CD14-positive monocyte (primary cell): Measurements from ENCODE around the gene NUDT17. TPM values are rescaled to one million over a fixed set of nuclear protein-coding genes. Genes with fewer than 3 reads are reported as not detected.

Source experiments
- DNase-seq, 3 donors: peaks; one replicate each; pipeline ENCODE4 v3.0.0-alpha.2; 2011 to 2022
- H2AFZ ChIP-seq: 2 replicates; pipeline ENCODE4 v1.6.0; 2012; ENCODE audit warnings: mild to moderate bottlenecking, low read depth, low read length, inconsistent platforms; ENCODE audit not compliant: insufficient read depth, poor library complexity, severe bottlenecking
- H3K27ac ChIP-seq, 2 donors: 1 replicate in 1 of 2; 2 replicates in 1 of 2; pipeline ENCODE4 v1.5.1; 2012 to 2013; ENCODE audit warnings: low read length in 2 of 2, control low read depth in 1 of 2, inconsistent platforms in 1 of 2, low read depth in 1 of 2, mild to moderate bottlenecking in 1 of 2
- H3K27me3 ChIP-seq, 2 donors: one replicate each; pipeline versions ENCODE4 v1.6.0 to v1.6.1; 2011 to 2013; ENCODE audit warnings: low read length in 2 of 2; ENCODE audit not compliant: control insufficient read depth in 2 of 2, insufficient read depth in 2 of 2
- H3K36me3 ChIP-seq, 2 donors: replicated peaks in 1 of 2; 1 replicate in 1 of 2; 2 replicates in 1 of 2; pipeline versions ENCODE4 v1.5.1 to v1.6.1; 2012 to 2013; ENCODE audit warnings: low read length in 2 of 2, control low read depth in 1 of 2, inconsistent platforms in 1 of 2, mild to moderate bottlenecking in 1 of 2; ENCODE audit not compliant: insufficient read depth in 2 of 2, control insufficient read depth in 1 of 2
- H3K4me1 ChIP-seq, 2 donors: 1 replicate in 1 of 2; 2 replicates in 1 of 2; pipeline versions ENCODE4 v1.5.1 to v1.6.1; 2012 to 2013; ENCODE audit warnings: low read length in 2 of 2, control low read depth in 1 of 2, inconsistent platforms in 1 of 2, mild to moderate bottlenecking in 1 of 2, moderate library complexity in 1 of 2; ENCODE audit not compliant: insufficient read depth in 2 of 2, control insufficient read depth in 1 of 2
- H3K4me2 ChIP-seq: replicated peaks from 2 replicates; pipeline ENCODE3; 2012; ENCODE audit warnings: low read length, moderate library complexity, mild to moderate bottlenecking; ENCODE audit not compliant: poor library complexity, severe bottlenecking; ENCODE audit errors: extremely low read depth
- H3K4me3 ChIP-seq, 3 experiments: fragments of 200-600 bp in 1 of 3; sonication (generic) in 1 of 3; replicated peaks in 1 of 3; 1 replicate in 2 of 3; 2 replicates in 1 of 3; pipeline ENCODE4 v1.5.1; 2011 to 2013; ENCODE audit warnings: low read length in 3 of 3, mild to moderate bottlenecking in 3 of 3, control low read depth in 2 of 3, low read depth in 2 of 3, inconsistent platforms in 1 of 3, moderate library complexity in 1 of 3
- H3K79me2 ChIP-seq: 2 replicates; pipeline ENCODE4 v1.6.0; 2012; ENCODE audit warnings: mild to moderate bottlenecking, control low read depth, inconsistent platforms, low read length, moderate library complexity; ENCODE audit not compliant: insufficient read depth
- H3K9ac ChIP-seq: 2 replicates; pipeline ENCODE4 v1.6.0; 2017; ENCODE audit warnings: low read length, mild to moderate bottlenecking; ENCODE audit not compliant: insufficient read depth, poor library complexity, severe bottlenecking
- H3K9me3 ChIP-seq, 2 donors: replicated peaks in 1 of 2; 1 replicate in 1 of 2; 2 replicates in 1 of 2; pipeline versions ENCODE4 v1.5.1 to v1.6.1; 2012 to 2013; ENCODE audit warnings: low read length in 2 of 2, control low read depth in 1 of 2; ENCODE audit not compliant: control insufficient read depth in 1 of 2, insufficient read depth in 1 of 2
- H4K20me1 ChIP-seq: 2 replicates; pipeline ENCODE4 v1.6.0; 2012; ENCODE audit warnings: mild to moderate bottlenecking, low read length, control low read depth, moderate library complexity; ENCODE audit not compliant: insufficient read depth
- H3K27ac Mint-ChIP-seq, 7 donors: one replicate each; pipeline ENCODE4 v1.8.0; 2020; ENCODE audit warnings: mild to moderate bottlenecking in 7 of 7, mixed read lengths in 7 of 7, moderate library complexity in 6 of 7, inconsistent platforms in 2 of 7
- H3K27me3 Mint-ChIP-seq, 3 donors: one replicate each; pipeline ENCODE4 v1.8.0; 2021 to 2022; ENCODE audit warnings: low read depth in 3 of 3, mild to moderate bottlenecking in 3 of 3, mixed read lengths in 3 of 3, moderate library complexity in 3 of 3, inconsistent platforms in 1 of 3
- H3K36me3 Mint-ChIP-seq, 2 donors: one replicate each; pipeline ENCODE4 v1.8.0; 2020; ENCODE audit warnings: mixed read lengths in 2 of 2, inconsistent platforms in 1 of 2, mild to moderate bottlenecking in 1 of 2
- H3K4me1 Mint-ChIP-seq: one replicate; pipeline ENCODE4 v1.8.0; 2020; ENCODE audit warnings: mild to moderate bottlenecking, mixed read lengths
- H3K4me3 Mint-ChIP-seq, 2 donors: one replicate each; pipeline ENCODE4 v1.8.0; 2020; ENCODE audit warnings: mild to moderate bottlenecking in 2 of 2, mixed read lengths in 2 of 2, moderate library complexity in 1 of 2
- H3K9me3 Mint-ChIP-seq, 7 donors: one replicate each; pipeline ENCODE4 v1.8.0; 2020 to 2022; ENCODE audit warnings: mixed read lengths in 7 of 7, mild to moderate bottlenecking in 6 of 7, moderate library complexity in 6 of 7, inconsistent platforms in 2 of 7
- WGBS: methylation state at CpG from one replicate; pipeline ENCODE4 v1.1.5; 2013; ENCODE audit warnings: missing lambda C conversion rate; ENCODE audit not compliant: insufficient coverage; 5-methylcytosine and 5-hydroxymethylcytosine counted together
- intact Hi-C, 2 donors: fragments of 100-400 bp; cut with micrococcal nuclease; formaldehyde crosslinking; loops; one replicate each; pipeline versions ENCODE4 v1.15.0 to v1.15.1; 2023
- polyA plus RNA-seq, 3 donors: library from polyadenylated mRNA; depleted of rRNA in 1 of 3; unstranded in 2 of 3; stranded (reverse) in 1 of 3; fragments of 300-500 nt in 2 of 3; fragments of >200 nt in 1 of 3; fragmentation: Illumina TruSeq in 2 of 3; gene quantifications; 1 replicate in 2 of 3; 2 replicates in 1 of 3; pipeline ENCODE4 v1.2.3, GENCODE V29; 2012 to 2021
- TF ChIP-seq, protein P1 (sequence below): fragments of 200-600 bp; IDR thresholded peaks from one replicate; pipeline ENCODE4 v1.8.0; 2022; ENCODE audit warnings: antibody characterized with exemption, mild to moderate bottlenecking

NUDT17 gene
- polyA plus RNA-seq, 3 donors, result 2.1 to 6.4 (median 3.1) TPM

DNA sequence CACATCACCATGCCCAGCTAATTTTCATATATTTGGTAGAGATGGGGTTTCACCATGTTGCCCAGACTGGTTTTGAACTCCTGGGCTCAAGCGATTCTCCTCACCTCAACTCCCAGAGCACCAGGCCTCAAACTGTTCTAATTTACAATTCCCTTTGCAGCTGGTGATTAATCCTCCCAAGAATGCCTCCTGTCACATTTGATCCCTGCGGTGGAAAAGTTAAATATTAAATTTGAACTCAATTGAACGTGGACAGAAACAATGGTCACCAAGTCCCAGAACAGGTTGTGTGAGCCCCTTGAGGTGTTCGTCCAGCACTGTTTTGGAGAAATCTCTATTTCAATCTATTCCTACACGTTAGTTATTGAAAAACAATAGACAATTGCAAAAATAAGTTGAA is 42.2 kb downstream of the NUDT17 start:
- H3K4me3 Mint-ChIP-seq, result no peak overlapping the region
- Histone ChIP-seq H4K20me1 (no peaks in the 10 kb centered on the region), H3K27ac (no peak overlapping the region), H3K4me2 (no peak overlapping the region), H3K36me3 (no peaks in the 10 kb centered on the region), H3K27me3 (peaks cover 5 to 14% of the 10 kb centered on the region in 2 donors), H3K9me3 (no peaks in the 10 kb centered on the region), H3K4me3 (no peak overlapping the region), H3K79me2 (no peaks in the 10 kb centered on the region), H3K9ac (no peak overlapping the region), H3K4me1 (peaks cover 8 to 18% of the 10 kb centered on the region in 2 donors), H2AFZ (no peak overlapping the region)
- H3K4me1 Mint-ChIP-seq, result peaks cover 16% of the 10 kb centered on the region
- no peak for DNase-seq
- H3K27me3 Mint-ChIP-seq, result peaks cover 13 to 24% (median 17%) of the 10 kb centered on the region in 3 donors
- H3K27ac Mint-ChIP-seq, result no peak overlapping the region
- WGBS, result 83% methylated on average over 1 of the region's 5 CpGs
- no peaks in the 10 kb centered on the region for H3K36me3 Mint-ChIP-seq
- intact Hi-C loops, result loop anchor here in 1 of 2 donors (5.0 kb wide), 1 partner anchor 40 kb away; the partner anchor contains the start of gene NUDT17
- TF ChIP-seq, protein P1, sequence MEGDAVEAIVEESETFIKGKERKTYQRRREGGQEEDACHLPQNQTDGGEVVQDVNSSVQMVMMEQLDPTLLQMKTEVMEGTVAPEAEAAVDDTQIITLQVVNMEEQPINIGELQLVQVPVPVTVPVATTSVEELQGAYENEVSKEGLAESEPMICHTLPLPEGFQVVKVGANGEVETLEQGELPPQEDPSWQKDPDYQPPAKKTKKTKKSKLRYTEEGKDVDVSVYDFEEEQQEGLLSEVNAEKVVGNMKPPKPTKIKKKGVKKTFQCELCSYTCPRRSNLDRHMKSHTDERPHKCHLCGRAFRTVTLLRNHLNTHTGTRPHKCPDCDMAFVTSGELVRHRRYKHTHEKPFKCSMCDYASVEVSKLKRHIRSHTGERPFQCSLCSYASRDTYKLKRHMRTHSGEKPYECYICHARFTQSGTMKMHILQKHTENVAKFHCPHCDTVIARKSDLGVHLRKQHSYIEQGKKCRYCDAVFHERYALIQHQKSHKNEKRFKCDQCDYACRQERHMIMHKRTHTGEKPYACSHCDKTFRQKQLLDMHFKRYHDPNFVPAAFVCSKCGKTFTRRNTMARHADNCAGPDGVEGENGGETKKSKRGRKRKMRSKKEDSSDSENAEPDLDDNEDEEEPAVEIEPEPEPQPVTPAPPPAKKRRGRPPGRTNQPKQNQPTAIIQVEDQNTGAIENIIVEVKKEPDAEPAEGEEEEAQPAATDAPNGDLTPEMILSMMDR, result no peak
- H3K9me3 Mint-ChIP-seq, result peaks cover 0 to 2% (median 0%) of the 10 kb centered on the region in 7 donors

DNA sequence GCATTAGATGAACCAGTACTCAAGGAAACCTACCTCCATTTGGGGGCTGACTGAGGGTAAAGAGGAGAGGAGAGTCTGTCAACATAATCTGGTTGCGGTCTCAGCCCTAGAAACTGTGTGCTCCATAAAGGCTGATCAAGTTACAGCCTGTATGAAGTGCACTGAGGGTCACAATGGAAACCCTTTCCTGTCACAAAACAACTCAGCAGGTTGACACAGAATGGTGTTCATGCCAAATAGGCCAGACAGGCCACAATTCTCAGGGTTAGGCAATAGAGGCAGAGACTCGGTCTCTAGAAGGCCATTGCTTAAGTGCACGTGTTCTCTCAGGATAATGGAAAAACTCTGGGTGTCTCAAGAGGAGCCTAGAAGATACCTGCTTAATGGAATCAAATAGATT is 44.3 kb downstream of the NUDT17 start:
- Mint-ChIP-seq H3K4me3 (no peak overlapping the region), H3K9me3 (peaks cover 0 to 2% (median 0%) of the 10 kb centered on the region in 7 donors), H3K4me1 (peaks cover 14% of the 10 kb centered on the region), H3K27me3 (peaks cover 11 to 17% (median 14%) of the 10 kb centered on the region in 3 donors), H3K36me3 (peaks cover 0 to 2% of the 10 kb centered on the region in 2 donors), H3K27ac (no peak overlapping the region)
- H4K20me1 ChIP-seq, result no peaks in the 10 kb centered on the region
- H3K4me2 ChIP-seq, result no peak overlapping the region
- no peak overlapping the region for H3K4me3 ChIP-seq
- peaks cover 5 to 8% of the 10 kb centered on the region in 2 donors for H3K27me3 ChIP-seq
- DNase-seq, result no peak
- H3K9me3 ChIP-seq, result no peaks in the 10 kb centered on the region
- H3K27ac ChIP-seq, result no peak overlapping the region
- intact Hi-C loops, result loop anchor here (5.0 to 10.0 kb wide), 3 partner anchors 42 to 125 kb away; partner anchors contain the start of gene NUDT17 (in 1 of the 2)
- WGBS, result 69% methylated on average over 2 of the region's 3 CpGs
- no peak overlapping the region for H3K9ac ChIP-seq
- H3K79me2 ChIP-seq, result no peaks in the 10 kb centered on the region
- peaks cover 8 to 18% of the 10 kb centered on the region in 2 donors for H3K4me1 ChIP-seq
- TF ChIP-seq, protein P1, result no peak
- no peak overlapping the region for H2AFZ ChIP-seq
- H3K36me3 ChIP-seq, result no peaks in the 10 kb centered on the region
